Liver (tissue), 9 donors: ENCODE data around the gene F7. TPM values are rescaled to one million over a fixed set of nuclear protein-coding genes. Genes with fewer than 3 reads are reported as not detected.

Experiments
- DNase-seq: peaks from one replicate; pipeline ENCODE4 v3.0.0-alpha.2; 2017; ENCODE audit warnings: low spot score
- H3K27ac ChIP-seq, 2 donors: one replicate each; pipeline ENCODE4 v1.7.0; 2013; ENCODE audit warnings: inconsistent platforms in 2 of 2, low read length in 2 of 2, control low read depth in 1 of 2, low read depth in 1 of 2, mild to moderate bottlenecking in 1 of 2
- H3K27me3 ChIP-seq, 4 donors: one replicate each; pipeline versions ENCODE4 v1.6.1 to v1.7.0; 2013; ENCODE audit warnings: low read length in 3 of 4, inconsistent platforms in 1 of 4, mild to moderate bottlenecking in 1 of 4, moderate library complexity in 1 of 4; ENCODE audit not compliant: control insufficient read depth in 4 of 4, insufficient read depth in 4 of 4
- H3K36me3 ChIP-seq, 4 donors: one replicate each; pipeline versions ENCODE4 v1.6.1 to v1.7.0; 2013; ENCODE audit warnings: low read length in 3 of 4, mild to moderate bottlenecking in 3 of 4, low read depth in 1 of 4, moderate library complexity in 1 of 4; ENCODE audit not compliant: control insufficient read depth in 4 of 4, insufficient read depth in 3 of 4
- H3K4me1 ChIP-seq, 4 donors: one replicate each; pipeline versions ENCODE4 v1.6.1 to v1.7.0; 2013; ENCODE audit warnings: low read length in 3 of 4, mild to moderate bottlenecking in 3 of 4, moderate library complexity in 1 of 4; ENCODE audit not compliant: control insufficient read depth in 4 of 4, insufficient read depth in 4 of 4
- H3K4me3 ChIP-seq, 3 donors: one replicate each; pipeline versions ENCODE4 v1.6.1 to v1.7.0; 2013; ENCODE audit warnings: low read length in 3 of 3, control low read depth in 1 of 3, low read depth in 1 of 3, mild to moderate bottlenecking in 1 of 3
- H3K9ac ChIP-seq, 2 donors: one replicate each; pipeline ENCODE4 v1.7.0; 2013; ENCODE audit warnings: low read length in 2 of 2, mild to moderate bottlenecking in 2 of 2, moderate library complexity in 2 of 2, control low read depth in 1 of 2, low read depth in 1 of 2
- H3K9me3 ChIP-seq, 4 donors: one replicate each; pipeline versions ENCODE4 v1.6.1 to v1.7.0; 2013; ENCODE audit warnings: low read length in 3 of 4; ENCODE audit not compliant: control insufficient read depth in 4 of 4
- ATF3 ChIP-seq: IDR thresholded peaks from 2 replicates; pipeline ENCODE4 v1.6.1; 2016; ENCODE audit warnings: antibody characterized with exemption
- CTCF ChIP-seq: fragments of 150-350 bp; IDR thresholded peaks from 2 replicates; pipeline ENCODE4 v1.5.1; 2017; ENCODE audit warnings: improper control_type of control experiment, low read depth, low read length; ENCODE audit not compliant: missing input control
- EGR1 ChIP-seq, 2 donors: IDR thresholded peaks; 2 replicates each; pipeline ENCODE4 v1.6.1; 2016 to 2018; ENCODE audit warnings: antibody characterized with exemption in 2 of 2, low read depth in 2 of 2
- FOXA1 ChIP-seq: IDR thresholded peaks from 2 replicates; pipeline ENCODE4 v1.6.1; 2016; ENCODE audit warnings: antibody characterized with exemption
- FOXA2 ChIP-seq: IDR thresholded peaks from 2 replicates; pipeline ENCODE4 v1.6.1; 2016; ENCODE audit warnings: antibody characterized with exemption
- GABPA ChIP-seq, 2 donors: IDR thresholded peaks in 1 of 2; conservative IDR thresholded peaks in 1 of 2; 2 replicates each; pipeline ENCODE4 v1.6.1; 2016; ENCODE audit warnings: antibody characterized with exemption in 2 of 2, mild to moderate bottlenecking in 1 of 2, moderate library complexity in 1 of 2
- HNF4A ChIP-seq, 2 donors: conservative IDR thresholded peaks; 2 replicates each; pipeline ENCODE4 v1.6.1; 2016; ENCODE audit warnings: antibody characterized with exemption in 2 of 2, mild to moderate bottlenecking in 2 of 2
- HNF4G ChIP-seq: IDR thresholded peaks from 2 replicates; pipeline ENCODE4 v1.6.1; 2016; ENCODE audit warnings: antibody characterized with exemption
- JUND ChIP-seq, 2 donors: IDR thresholded peaks; 2 replicates each; pipeline ENCODE4 v1.6.1; 2016; ENCODE audit warnings: antibody characterized with exemption in 2 of 2
- MAX ChIP-seq: IDR thresholded peaks from 2 replicates; pipeline ENCODE4 v1.6.1; 2016; ENCODE audit warnings: antibody characterized with exemption
- NR2F2 ChIP-seq: IDR thresholded peaks from 2 replicates; pipeline ENCODE4 v1.6.1; 2016; ENCODE audit warnings: antibody characterized with exemption
- RAD21 ChIP-seq, 2 donors: IDR thresholded peaks; 2 replicates each; pipeline ENCODE4 v1.6.1; 2016; ENCODE audit warnings: antibody characterized with exemption in 2 of 2, mild to moderate bottlenecking in 2 of 2
- REST ChIP-seq: IDR thresholded peaks from 2 replicates; pipeline ENCODE4 v1.6.1; 2016; ENCODE audit warnings: antibody characterized with exemption, mild to moderate bottlenecking
- RXRA ChIP-seq, 2 donors: IDR thresholded peaks; 2 replicates each; pipeline ENCODE4 v1.6.1; 2017 to 2018; ENCODE audit warnings: antibody characterized with exemption in 2 of 2, mild to moderate bottlenecking in 1 of 2
- SP1 ChIP-seq: IDR thresholded peaks from 2 replicates; pipeline ENCODE4 v1.6.1; 2018; ENCODE audit warnings: antibody characterized with exemption, mild to moderate bottlenecking
- TAF1 ChIP-seq: conservative IDR thresholded peaks from 2 replicates; pipeline ENCODE4 v1.6.1; 2016; ENCODE audit warnings: antibody characterized with exemption, mild to moderate bottlenecking
- YY1 ChIP-seq: IDR thresholded peaks from 2 replicates; pipeline ENCODE4 v1.6.1; 2016; ENCODE audit warnings: antibody characterized with exemption, mild to moderate bottlenecking
- ZBTB33 ChIP-seq: IDR thresholded peaks from 2 replicates; pipeline ENCODE4 v1.6.1; 2016; ENCODE audit warnings: antibody characterized with exemption
- WGBS: extraction: QIAGEN DNeasy Blood & Tissue Kit; methylation state at CpG from one replicate; pipeline ENCODE4 v1.1.7; 2013; 5-methylcytosine and 5-hydroxymethylcytosine counted together
- polyA plus RNA-seq, 2 donors: library from polyadenylated mRNA; stranded (reverse) in 1 of 2; unstranded in 1 of 2; fragments of 200-250 nt in 1 of 2; fragments of >200 nt in 1 of 2; fragmentation: Nextera tagmentation in 1 of 2; extraction: Ambion mirVana in 1 of 2; gene quantifications; one replicate each; pipeline versions ENCODE4 v1.2.1 to v1.2.3, GENCODE V29; 2013 to 2015
- total RNA-seq, 2 donors: library from RNA; depleted of rRNA; stranded (reverse); fragments of >200 nt; gene quantifications; one replicate each; pipeline ENCODE4 v1.2.3, GENCODE V29; 2014
- donor health status: healthy.
- donor health status: healthy.
- donor health status: healthy.
- donor health status: healthy.
- donor health status: healthy.

F7 gene
- total and polyA plus RNA-seq, 4 donors, result 46.6 to 92.6 (median 66.2) TPM

- peaks cover 0 to 6% (median 5%) of the 10 kb centered on the region in 4 donors for H3K36me3 ChIP-seq
- 90% methylated on average over 21 of the region's 21 CpGs for WGBS
- H3K9ac ChIP-seq, result no peak overlapping the region
- H3K27me3 ChIP-seq, result no peaks in the 10 kb centered on the region
- no peak for DNase-seq
- no peak overlapping the region for H3K4me3 ChIP-seq
- H3K27ac ChIP-seq, result no peak overlapping the region
- no peaks in the 10 kb centered on the region for H3K9me3 ChIP-seq
- H3K4me1 ChIP-seq, result peaks cover 2 to 10% (median 3%) of the 10 kb centered on the region in 4 donors
- TF ChIP-seq FOXA1 (no peak), SP1 (no peak)
Measured at GRCh38 chr13:113115363-113116205, 10.0 kb downstream of the F7 start.

GRCh38 chr13:113116206-113116800 is 10.7 kb downstream of the F7 start:
- no peaks in the 10 kb centered on the region for H3K27me3 ChIP-seq
- no peak for TF ChIP-seq ATF3
- TF ChIP-seq FOXA1, result no peak
- TF ChIP-seq YY1, result no peak
- no peak for TF ChIP-seq SP1
- TF ChIP-seq GABPA (IDR thresholded peaks at IDR 0.05 in 1 of 2, conservative IDR thresholded peaks at IDR 0.05 in 1 of 2), result no peak
- TF ChIP-seq NR2F2, result no peak
- TF ChIP-seq HNF4G, result no peak
- no peak for TF ChIP-seq RXRA (IDR thresholded peaks at IDR 0.05)
- TF ChIP-seq MAX, result no peak
- no peak for TF ChIP-seq JUND (IDR thresholded peaks at IDR 0.05)
- no peak for TF ChIP-seq CTCF
- no peak for TF ChIP-seq FOXA2
- no peak for TF ChIP-seq TAF1
- TF ChIP-seq REST, result no peak
- TF ChIP-seq ZBTB33, result no peak
- no peak for TF ChIP-seq EGR1 (IDR thresholded peaks at IDR 0.05; ENCODE audit: low read depth in 2 of 2)
- no peak for TF ChIP-seq RAD21 (IDR thresholded peaks at IDR 0.05)
- no peak for TF ChIP-seq HNF4A (conservative IDR thresholded peaks at IDR 0.05)
- peaks cover 0 to 10% (median 3%) of the 10 kb centered on the region in 4 donors for H3K4me1 ChIP-seq
- H3K9ac ChIP-seq, result no peak overlapping the region
- 90% methylated on average over 10 of the region's 10 CpGs for WGBS
- H3K27ac ChIP-seq, result no peak overlapping the region
- no peak for DNase-seq
- H3K36me3 ChIP-seq, result peaks cover 0 to 6% (median 5%) of the 10 kb centered on the region in 4 donors
- no peaks in the 10 kb centered on the region for H3K9me3 ChIP-seq
- H3K4me3 ChIP-seq, result no peak overlapping the region
